ENCODE data around the gene FGA.
A peak's percentile ranks its signal among the peaks of the same experiment; 100 is the strongest.

The FGA gene

DNA sequence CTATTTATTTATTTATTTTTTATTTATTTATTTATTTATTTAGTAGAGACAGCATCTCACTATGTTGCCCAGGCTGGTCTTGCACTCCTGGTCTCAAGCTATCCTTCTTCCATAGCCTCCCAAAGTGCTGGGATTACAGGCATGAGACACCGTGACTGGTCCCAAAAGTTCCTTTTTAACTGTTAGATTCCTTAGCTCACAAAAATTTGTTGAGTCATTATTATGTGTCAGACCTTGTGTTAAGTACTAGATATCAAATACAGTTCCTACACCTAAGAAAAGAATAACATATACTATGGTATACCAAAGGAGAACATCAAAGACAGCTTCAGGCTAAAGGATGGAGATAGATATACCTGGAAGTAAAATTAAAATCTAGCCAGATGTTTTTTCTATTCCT is 11.6 kb downstream of the FGA start:
- DNase-seq (ENCODE audit: low spot score): no peak

- DNase-seq (ENCODE audit: low spot score): no peak
Observed at GRCh38 chr4:154577324-154577723, 13.2 kb downstream of the FGA start.

GRCh38 chr4:154574311-154574710 is 16.2 kb downstream of the FGA start:
- DNase-seq (ENCODE audit: low spot score): no peak

- DNase-seq (ENCODE audit: low spot score): no peak
Observed at GRCh38 chr4:154573190-154573870, 17.2 kb downstream of the FGA start.

GRCh38 chr4:154569584-154569983 is 21.0 kb downstream of the FGA start:
- no peak for DNase-seq (ENCODE audit: low spot score)

GRCh38 chr4:154569028-154569427 is 21.5 kb downstream of the FGA start:
- DNase-seq (ENCODE audit: low spot score): no peak

- DNase-seq (ENCODE audit: low spot score): no peak
Observed at GRCh38 chr4:154566639-154567204, 23.8 kb downstream of the FGA start.

- DNase-seq (ENCODE audit: low spot score): no peak
Observed at GRCh38 chr4:154565704-154566103, 24.8 kb downstream of the FGA start.

- no peak for DNase-seq (ENCODE audit: low spot score)
Observed at GRCh38 chr4:154564311-154564710, 26.2 kb downstream of the FGA start.

DNA sequence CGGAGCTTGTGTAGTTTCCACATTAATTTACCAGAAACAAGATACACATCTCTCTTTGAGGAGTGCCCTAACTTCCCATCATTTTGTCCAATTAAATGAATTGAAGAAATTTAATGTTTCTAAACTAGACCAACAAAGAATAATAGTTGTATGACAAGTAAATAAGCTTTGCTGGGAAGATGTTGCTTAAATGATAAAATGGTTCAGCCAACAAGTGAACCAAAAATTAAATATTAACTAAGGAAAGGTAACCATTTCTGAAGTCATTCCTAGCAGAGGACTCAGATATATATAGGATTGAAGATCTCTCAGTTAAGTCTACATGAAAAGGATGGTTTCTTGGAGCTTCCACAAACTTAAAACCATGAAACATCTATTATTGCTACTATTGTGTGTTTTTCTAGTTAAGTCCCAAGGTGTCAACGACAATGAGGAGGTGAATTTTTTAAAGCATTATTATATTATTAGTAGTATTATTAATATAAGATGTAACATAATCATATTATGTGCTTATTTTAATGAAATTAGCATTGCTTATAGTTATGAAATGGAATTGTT is 27.8 kb downstream of the FGA start, which contains the start of gene FGB:
Gene FGB, plus strand, starts transcription at position 315 of the 558 bp plus-strand sequence. Its CDS starts 8 bp downstream, at position 323.
- DNase-seq (ENCODE audit: low spot score): no peak

- no peak for DNase-seq (ENCODE audit: low spot score)
Observed at GRCh38 chr4:154560824-154561231, 29.7 kb downstream of the FGA start.

DNA sequence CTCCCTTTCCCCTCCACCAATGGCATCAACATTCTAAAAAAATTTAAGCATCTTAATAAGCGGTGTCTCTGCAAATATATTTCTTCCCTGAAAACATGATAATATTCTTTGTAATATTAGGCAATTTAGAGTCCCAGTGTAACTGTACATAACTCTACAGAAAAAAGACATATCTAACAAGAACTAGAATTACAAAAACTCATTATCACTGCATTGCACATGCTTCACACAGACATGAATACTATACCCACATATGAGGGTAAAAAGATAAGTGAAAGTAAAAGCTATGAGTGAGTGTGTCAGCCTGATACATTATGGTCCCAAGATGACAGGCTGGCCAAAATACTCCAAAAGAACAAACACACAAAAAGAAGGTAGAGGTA is 30.1 kb downstream of the FGA start:
- DNase-seq (ENCODE audit: low spot score): no peak

- DNase-seq (ENCODE audit: low spot score): peak; percentile 70
Observed at GRCh38 chr4:154559494-154560418, 30.8 kb downstream of the FGA start.

- DNase-seq (ENCODE audit: low spot score): no peak
Observed at GRCh38 chr4:154559141-154559493, 31.4 kb downstream of the FGA start.

DNA sequence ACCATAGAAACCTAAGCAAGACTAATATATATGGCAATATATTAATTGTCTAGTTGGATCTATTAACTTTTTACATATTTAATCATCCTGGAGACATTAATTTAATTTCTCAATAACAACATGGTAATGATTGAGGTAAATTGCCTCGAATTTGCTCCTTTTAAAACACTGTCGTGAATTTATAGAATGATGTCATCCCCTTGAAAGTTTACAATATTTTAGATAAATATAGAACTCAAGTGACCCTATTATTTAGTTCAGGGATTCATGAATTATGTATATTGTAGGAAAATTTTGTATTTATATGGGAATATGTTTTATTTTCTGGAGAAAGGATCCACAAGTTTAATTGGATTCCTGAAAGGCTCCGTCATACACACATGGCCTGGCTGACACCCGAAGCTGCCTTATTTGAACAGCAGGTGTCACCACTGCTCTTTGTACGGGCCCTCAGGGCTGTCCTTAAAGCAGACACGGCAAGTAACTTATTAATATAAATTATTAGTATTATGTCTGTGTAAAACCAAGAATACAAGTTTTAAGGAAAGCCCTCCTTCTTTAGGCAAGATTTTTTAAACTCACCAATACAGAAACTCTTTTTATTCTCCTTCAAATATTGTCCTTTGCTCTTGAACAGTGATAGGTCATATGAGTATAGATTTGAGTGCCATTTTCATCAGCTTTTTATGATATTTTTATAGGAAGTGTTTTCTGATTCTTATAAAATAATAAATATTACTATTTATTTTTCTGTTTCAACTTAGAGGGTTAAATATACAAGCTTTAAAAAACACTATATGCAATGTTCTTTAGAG is 38.5 kb downstream of the FGA start:
- peak; percentile 62 for DNase-seq (ENCODE audit: low spot score)

- DNase-seq (ENCODE audit: low spot score): peak; percentile 88
Observed at GRCh38 chr4:154549894-154550790, 40.4 kb downstream of the FGA start, which contains the start of gene PLRG1. Gene PLRG1, minus strand, starts transcription at chr4:154550400. Its CDS starts 92 bp downstream, at chr4:154550308.

GRCh38 chr4:154545689-154546088 is 44.9 kb downstream of the FGA start:
- no peak for DNase-seq (ENCODE audit: low spot score)

GRCh38 chr4:154542271-154542879 is 48.2 kb downstream of the FGA start:
- DNase-seq (ENCODE audit: low spot score): no peak

All from SW480 (cell line).